Panc1 (cell line): ENCODE results near the gene ZNF74. TPM values are rescaled to one million over a fixed set of nuclear protein-coding genes. Genes with fewer than 3 reads are reported as not detected.
"Not testable (repeated sequence)": the region's sequence is repeated elsewhere in the genome, so short reads cannot be mapped to it uniquely, and the experiment has no call there.

Experiments used
- ATAC-seq: fragments of 200-7000 bp; cut with Tn5 transposase; 2 replicates; pipeline ENCODE4 v1.9.1; 2020; ENCODE audit warnings: mild to moderate bottlenecking, moderate library complexity
- BruUV-seq: library from RNA; stranded (reverse); fragments of 400-500 nt; replicated peaks from 2 replicates; lab custom pipeline; 2021; lab: Mats Ljungman, UMichigan
- CTCF ChIA-PET: fragments of 300-600 bp; sonication (Branson Sonifier 250); formaldehyde crosslinking; loops from one replicate; lab custom pipeline; 2022; ENCODE audit warnings: antibody characterized with exemption; lab: Charles Lee
- POLR2A ChIA-PET: fragments of 300-600 bp; sonication (Branson Sonifier 250); formaldehyde crosslinking; loops from one replicate; lab custom pipeline; 2022; ENCODE audit warnings: antibody characterized with exemption; lab: Charles Lee
- DNase-seq: peaks from one replicate; pipeline ENCODE4 v3.0.0-alpha.2; 2010; ENCODE audit warnings: low read depth, low spot score
- H3K27ac ChIP-seq: 2 replicates; pipeline ENCODE4 v1.5.1; 2011; ENCODE audit warnings: mild to moderate bottlenecking, low read length, inconsistent platforms
- H3K27me3 ChIP-seq: fragments of 200-500 bp; sonication (Bioruptor generic); 2 replicates; pipeline ENCODE4 v1.6.0; 2014; ENCODE audit warnings: low read length, inconsistent platforms; ENCODE audit not compliant: control insufficient read depth, insufficient read depth
- H3K36me3 ChIP-seq: fragments of 200-500 bp; sonication (Bioruptor generic); 2 replicates; pipeline ENCODE4 v1.5.1; 2014; ENCODE audit warnings: inconsistent platforms, mild to moderate bottlenecking, low read length, moderate library complexity; ENCODE audit not compliant: control insufficient read depth, insufficient read depth
- H3K4me1 ChIP-seq: 2 replicates; pipeline ENCODE4 v1.5.1; 2011; ENCODE audit warnings: inconsistent platforms, mild to moderate bottlenecking, low read length, moderate library complexity; ENCODE audit not compliant: control insufficient read depth, insufficient read depth
- H3K4me3 ChIP-seq, 2 experiments: 2 replicates each; pipeline ENCODE4 v1.5.1; 2011 to 2012; ENCODE audit warnings: low read depth in 2 of 2, low read length in 2 of 2, mild to moderate bottlenecking in 2 of 2, inconsistent platforms in 1 of 2, moderate library complexity in 1 of 2
- H3K9me3 ChIP-seq: fragments of 200-500 bp; sonication (Bioruptor generic); 2 replicates; pipeline ENCODE4 v1.5.1; 2014; ENCODE audit warnings: low read depth, mild to moderate bottlenecking, inconsistent platforms, low read length, moderate library complexity; ENCODE audit not compliant: control insufficient read depth, insufficient read depth
- in situ Hi-C: cut with HindIII; loops from 2 replicates; pipeline ENCODE4 v1.10.0; 2016; ENCODE audit warnings: low sequenced_read_pairs, low pct_unique_long_range_greater_than_20kb
- intact Hi-C: fragments of 100-400 bp; cut with micrococcal nuclease; formaldehyde crosslinking; loops from one replicate; pipeline ENCODE4 v1.10.0; 2022; ENCODE audit not compliant: unreplicated experiment
- total RNA-seq: library from RNA; stranded (reverse); gene quantifications from one replicate; pipeline ENCODE4 v1.2.1, GENCODE V29; 2021; ENCODE audit not compliant: unreplicated experiment

Gene ZNF74
- total RNA-seq, 1 experiment from 2014 or later = 13.2 TPM

DNA sequence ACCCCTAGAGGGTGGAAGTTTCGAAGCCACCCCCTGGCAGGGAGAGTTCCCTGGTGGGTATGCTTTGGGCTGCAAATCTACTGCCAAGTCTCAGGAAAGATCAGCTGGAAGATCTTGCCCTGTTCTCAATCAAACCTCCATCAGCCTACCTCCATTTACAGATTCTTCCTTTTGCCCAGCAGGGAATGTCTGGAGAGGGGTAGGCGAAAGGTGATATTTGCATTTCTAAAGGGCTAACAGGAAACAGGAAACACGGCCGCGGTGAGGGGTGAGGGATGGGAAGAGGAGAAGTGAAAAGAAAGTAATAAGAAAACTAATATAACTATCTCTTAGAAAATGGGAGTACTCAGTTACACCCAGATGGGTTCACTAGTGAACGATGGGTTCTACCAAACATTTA lies 22.3 kb upstream of the ZNF74 start:
- H3K4me3 ChIP-seq, ATAC-seq, H3K27me3 ChIP-seq, intact Hi-C loops, H3K9me3 ChIP-seq, POLR2A ChIA-PET, H3K36me3 ChIP-seq, BruUV-seq, CTCF ChIA-PET, H3K4me1 ChIP-seq, in situ Hi-C loops, H3K27ac ChIP-seq, DNase-seq: not testable (repeated sequence)

DNA sequence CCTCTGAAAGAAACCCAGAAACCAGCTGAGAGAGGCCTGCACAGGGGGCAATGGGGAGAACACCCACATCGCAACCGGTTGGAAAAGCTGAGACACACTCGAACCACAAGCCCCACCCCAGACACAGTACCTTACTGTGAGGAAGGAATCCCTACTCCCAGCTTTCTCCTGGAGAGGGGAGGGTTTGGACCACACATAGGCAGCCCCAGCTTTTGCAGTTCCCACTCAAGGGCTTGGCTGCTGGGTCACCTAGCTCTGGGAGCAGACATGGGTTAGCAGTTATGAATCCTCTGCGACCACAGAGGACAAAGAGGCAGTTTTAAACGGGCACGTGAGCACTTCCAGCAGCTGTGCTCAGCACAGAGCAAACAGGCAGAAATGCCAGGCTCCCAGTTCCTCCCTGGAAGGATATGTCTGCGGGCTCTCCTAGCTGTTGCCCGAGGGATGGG lies 21.5 kb upstream of the ZNF74 start:
- BruUV-seq, H3K4me3 ChIP-seq, POLR2A ChIA-PET, H3K27ac ChIP-seq, H3K27me3 ChIP-seq, ATAC-seq, CTCF ChIA-PET, intact Hi-C loops, DNase-seq, in situ Hi-C loops, H3K4me1 ChIP-seq, H3K9me3 ChIP-seq, H3K36me3 ChIP-seq: not testable (repeated sequence)

DNA sequence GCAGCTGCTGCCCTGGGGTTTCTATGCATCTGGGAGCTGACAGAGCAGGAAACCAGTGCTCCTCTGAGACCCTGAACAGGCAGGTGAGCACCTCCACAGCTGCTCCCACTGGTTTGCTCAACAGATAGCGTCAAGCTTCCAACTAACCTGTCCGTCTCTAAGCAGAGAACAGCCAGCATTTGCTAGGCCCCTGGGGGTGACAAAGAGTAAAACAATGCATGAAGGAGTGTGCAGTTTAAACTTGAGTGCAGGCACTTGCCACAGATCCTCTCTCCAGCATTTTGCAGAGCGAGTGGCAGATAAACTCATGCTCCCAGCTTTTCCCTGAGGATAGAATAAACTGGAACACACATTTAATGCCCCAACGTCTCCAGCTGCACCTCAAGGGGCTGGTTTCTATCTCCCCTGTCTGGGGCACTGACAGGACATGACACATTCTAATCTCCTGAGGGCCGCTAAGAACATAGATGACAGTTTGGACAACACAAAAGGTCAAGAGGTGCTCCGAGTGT lies 20.7 kb upstream of the ZNF74 start:
- in situ Hi-C loops, H3K27me3 ChIP-seq, DNase-seq, intact Hi-C loops, BruUV-seq, H3K36me3 ChIP-seq, ATAC-seq, CTCF ChIA-PET, POLR2A ChIA-PET, H3K4me3 ChIP-seq, H3K4me1 ChIP-seq, H3K27ac ChIP-seq, H3K9me3 ChIP-seq: not testable (repeated sequence)

DNA sequence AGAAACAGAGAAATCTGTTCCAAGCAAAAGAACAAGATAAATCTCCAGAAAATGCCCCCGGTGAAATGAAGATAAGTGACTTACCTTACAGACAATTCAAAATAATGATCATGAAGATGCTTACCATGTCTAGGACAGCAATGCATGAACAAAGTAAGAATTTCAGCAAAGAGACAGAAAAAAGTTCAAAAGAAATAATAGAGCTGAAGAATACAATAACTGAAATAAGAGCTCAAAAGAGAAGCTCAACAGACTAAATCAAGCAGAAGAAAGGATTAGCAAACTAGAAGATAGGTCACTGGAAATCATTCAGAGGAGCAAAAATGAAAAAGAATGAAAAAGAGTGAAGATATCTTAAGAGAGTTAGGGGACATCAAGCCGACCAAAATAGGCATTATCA lies 19.8 kb upstream of the ZNF74 start:
- CTCF ChIA-PET, H3K4me1 ChIP-seq, ATAC-seq, H3K27me3 ChIP-seq, intact Hi-C loops, in situ Hi-C loops, H3K9me3 ChIP-seq, POLR2A ChIA-PET, H3K4me3 ChIP-seq, H3K27ac ChIP-seq, H3K36me3 ChIP-seq, BruUV-seq, DNase-seq: not testable (repeated sequence)

DNA sequence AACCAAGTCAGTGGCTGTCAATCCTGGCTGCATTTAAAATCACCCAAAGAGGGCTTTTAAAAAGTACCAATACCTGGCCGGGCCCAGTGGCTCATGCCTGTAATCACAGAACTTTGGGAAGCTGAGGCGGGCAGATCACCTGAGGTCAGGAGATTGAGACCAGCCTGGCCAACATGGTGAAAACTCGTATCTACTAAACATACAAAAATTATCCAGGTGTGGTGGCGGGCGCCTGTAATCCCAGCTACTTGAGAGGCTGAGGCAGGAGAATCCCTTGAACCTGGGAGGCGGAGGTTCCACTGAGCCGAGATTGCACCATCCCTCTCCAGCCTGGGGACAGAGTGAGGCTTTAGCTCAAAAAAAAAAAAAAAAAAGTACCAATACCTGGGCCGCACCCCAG lies 17.7 kb upstream of the ZNF74 start:
- in situ Hi-C loops, H3K36me3 ChIP-seq, H3K4me1 ChIP-seq, CTCF ChIA-PET, ATAC-seq, H3K27me3 ChIP-seq, H3K9me3 ChIP-seq, DNase-seq, intact Hi-C loops, H3K4me3 ChIP-seq, H3K27ac ChIP-seq, BruUV-seq: not testable (repeated sequence)
- POLR2A ChIA-PET = interaction anchor here (0.6 kb wide), 1 partner anchor 17 kb away, joined by 9 read pairs; no protein-coding TSS in a partner anchor

DNA sequence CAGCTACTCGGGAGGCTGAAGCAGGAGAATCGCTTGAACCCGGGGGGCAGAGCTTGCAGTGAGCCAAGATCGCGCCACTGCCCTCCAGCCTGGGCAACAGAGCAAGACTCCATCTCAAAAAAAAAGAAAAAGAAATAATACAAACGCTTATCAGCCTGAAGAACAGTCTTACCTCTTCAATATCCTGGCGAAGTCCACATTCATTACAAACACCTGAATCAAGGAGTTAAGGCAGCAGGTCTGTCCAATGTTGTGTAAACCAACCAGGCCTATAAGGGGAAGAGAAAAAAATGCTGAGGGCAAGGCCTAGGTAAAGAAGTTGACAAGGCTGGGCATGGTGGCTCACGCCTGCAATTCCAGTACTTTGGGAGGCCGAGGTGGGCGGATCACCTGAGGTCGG lies 17.0 kb upstream of the ZNF74 start:
- H3K27me3 ChIP-seq, CTCF ChIA-PET, POLR2A ChIA-PET, H3K9me3 ChIP-seq, H3K36me3 ChIP-seq, H3K27ac ChIP-seq, in situ Hi-C loops, DNase-seq, intact Hi-C loops, H3K4me3 ChIP-seq, BruUV-seq, ATAC-seq, H3K4me1 ChIP-seq: not testable (repeated sequence)
